HL-60/S4 treated with retinoic acid at 250 ng/mL for 4 days and 3 days (cell line): ENCODE data around the gene UBAC2.
"Not testable (repeated sequence)": the region's sequence is repeated elsewhere in the genome, so short reads cannot be mapped to it uniquely, and the experiment has no call there.

ENCODE experiments used
- in situ Hi-C: fragments of 300-500 bp; cut with MboI; formaldehyde crosslinking; loops from 2 replicates; pipeline ENCODE4 v1.7.0; 2022; ENCODE audit warnings: low sequenced_read_pairs

Gene UBAC2

GRCh38 chr13:99182439-99182838 lies 18.2 kb upstream of the UBAC2 start:
- in situ Hi-C loops: no loop called here

GRCh38 chr13:99185606-99186005 lies 15.0 kb upstream of the UBAC2 start:
- in situ Hi-C loops: no loop called here

GRCh38 chr13:99190147-99190985 lies 10.3 kb upstream of the UBAC2 start:
- in situ Hi-C loops: no loop called here

GRCh38 chr13:99191336-99191899 lies 9.2 kb upstream of the UBAC2 start:
- in situ Hi-C loops: no loop called here

- in situ Hi-C loops: no loop called here
Observed at GRCh38 chr13:99191900-99192399, 8.7 kb upstream of the UBAC2 start.

- in situ Hi-C loops: no loop called here
Observed at GRCh38 chr13:99192480-99192879, 8.2 kb upstream of the UBAC2 start.

- in situ Hi-C loops: no loop called here
Observed at GRCh38 chr13:99193152-99193551, 7.5 kb upstream of the UBAC2 start.

GRCh38 chr13:99196466-99197116 lies 4.1 kb upstream of the UBAC2 start:
- in situ Hi-C loops: no loop called here

GRCh38 chr13:99197117-99197651 lies 3.5 kb upstream of the UBAC2 start:
- in situ Hi-C loops: no loop called here

- in situ Hi-C loops: no loop called here
Observed at GRCh38 chr13:99199541-99200431, 868 bp upstream of the UBAC2 start.

GRCh38 chr13:99203601-99204579 lies 3.2 kb downstream of the UBAC2 start:
- in situ Hi-C loops: no loop called here

GRCh38 chr13:99205621-99206220 lies 5.1 kb downstream of the UBAC2 start:
- in situ Hi-C loops: no loop called here

GRCh38 chr13:99206226-99206625 lies 5.6 kb downstream of the UBAC2 start:
- in situ Hi-C loops: no loop called here

- in situ Hi-C loops: no loop called here
Observed at GRCh38 chr13:99206873-99207272, 6.2 kb downstream of the UBAC2 start.

- in situ Hi-C loops: no loop called here
Observed at GRCh38 chr13:99207511-99207910, 6.9 kb downstream of the UBAC2 start.

- in situ Hi-C loops: no loop called here
Observed at GRCh38 chr13:99208185-99208584, 7.5 kb downstream of the UBAC2 start.

GRCh38 chr13:99208845-99209527 lies 8.3 kb downstream of the UBAC2 start:
- in situ Hi-C loops: no loop called here

- in situ Hi-C loops: not testable (repeated sequence)
Observed at GRCh38 chr13:99210627-99211026, 10.0 kb downstream of the UBAC2 start.
